SIG-M5 treated with dmso at 0.1 percent for 504 hours (cell line): Measurements from ENCODE around the gene FMNL3.
"Not testable (repeated sequence)": the region's sequence is repeated elsewhere in the genome, so short reads cannot be mapped to it uniquely, and the experiment has no call there.

Source experiments
- DNase-seq: peaks from one replicate; lab custom pipeline; 2025; ENCODE audit not compliant: unreplicated experiment; lab: John Stamatoyannopoulos, UW

The FMNL3 gene

GRCh38 chr12:49707128-49707811 lies at the start of gene FMNL3:
Gene FMNL3, minus strand, starts transcription at chr12:49707405. Its CDS starts 225 bp downstream, at chr12:49707180.
- DNase-seq = peak; percentile 94

- no peak for DNase-seq
These were observed 43.8 kb upstream of the FMNL3 start for GRCh38 chr12:49750996-49751393.

GRCh38 chr12:49750027-49750995 lies 43.1 kb upstream of the FMNL3 start:
- DNase-seq = peak; percentile 90

- no peak for DNase-seq
These were observed 41.6 kb upstream of the FMNL3 start for GRCh38 chr12:49748800-49749199.

- no peak for DNase-seq
These were observed 41.1 kb upstream of the FMNL3 start for GRCh38 chr12:49748306-49748705.

- DNase-seq = no peak
These were observed 37.2 kb upstream of the FMNL3 start for GRCh38 chr12:49744363-49744885.

- DNase-seq = peak; percentile 92
These were observed 34.8 kb upstream of the FMNL3 start for GRCh38 chr12:49741882-49742620.

- DNase-seq = peak; percentile 100
These were observed 34.0 kb upstream of the FMNL3 start, which contains the start of gene TMBIM6 for GRCh38 chr12:49740930-49741881. Gene TMBIM6, plus strand, starts transcription at chr12:49741557. Its CDS starts 10,937 bp downstream, at chr12:49752494.

- DNase-seq = not testable (repeated sequence)
These were observed 33.1 kb upstream of the FMNL3 start for GRCh38 chr12:49740277-49740676.

- DNase-seq = not testable (repeated sequence)
These were observed 31.5 kb upstream of the FMNL3 start for GRCh38 chr12:49738721-49739120.

GRCh38 chr12:49734900-49735299 lies 27.7 kb upstream of the FMNL3 start:
- DNase-seq = not testable (repeated sequence)

- no peak for DNase-seq
These were observed 26.2 kb upstream of the FMNL3 start for GRCh38 chr12:49733219-49734017.

GRCh38 chr12:49730568-49731101 lies 23.4 kb upstream of the FMNL3 start:
- no peak for DNase-seq

- DNase-seq = no peak
These were observed 22.8 kb upstream of the FMNL3 start for GRCh38 chr12:49730050-49730449.

- DNase-seq = no peak
These were observed 21.2 kb upstream of the FMNL3 start for GRCh38 chr12:49728446-49728845.

- DNase-seq = not testable (repeated sequence)
These were observed 14.2 kb upstream of the FMNL3 start for GRCh38 chr12:49721355-49721754.

- DNase-seq = no peak
These were observed 13.0 kb upstream of the FMNL3 start for GRCh38 chr12:49720214-49720613.

- not testable (repeated sequence) for DNase-seq
These were observed 10.6 kb upstream of the FMNL3 start for GRCh38 chr12:49717800-49718199.

- peak; percentile 50 for DNase-seq
These were observed 9.3 kb upstream of the FMNL3 start for GRCh38 chr12:49716553-49716952.
